Measurements from ENCODE around the gene FNDC5.

Gene FNDC5

DNA sequence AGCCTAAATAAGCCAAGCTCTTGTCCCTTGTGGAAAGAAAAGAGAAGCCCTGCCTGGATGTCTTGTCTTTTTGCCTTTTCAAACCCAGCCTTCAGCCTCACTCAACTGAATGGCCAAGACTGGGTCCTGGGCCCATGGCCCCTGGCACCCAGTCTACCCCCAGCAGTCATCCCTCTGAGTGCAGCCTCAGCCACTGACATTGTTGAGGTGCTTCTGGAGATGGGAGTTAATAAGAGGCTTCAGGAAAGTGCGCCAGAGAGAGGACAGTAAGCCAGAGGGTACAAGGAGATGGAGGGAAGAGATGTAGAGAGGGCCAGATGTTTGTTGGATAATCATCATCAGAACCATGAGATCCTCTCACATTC is 6.8 kb downstream of the FNDC5 start:
- no peak for DNase-seq

DNA sequence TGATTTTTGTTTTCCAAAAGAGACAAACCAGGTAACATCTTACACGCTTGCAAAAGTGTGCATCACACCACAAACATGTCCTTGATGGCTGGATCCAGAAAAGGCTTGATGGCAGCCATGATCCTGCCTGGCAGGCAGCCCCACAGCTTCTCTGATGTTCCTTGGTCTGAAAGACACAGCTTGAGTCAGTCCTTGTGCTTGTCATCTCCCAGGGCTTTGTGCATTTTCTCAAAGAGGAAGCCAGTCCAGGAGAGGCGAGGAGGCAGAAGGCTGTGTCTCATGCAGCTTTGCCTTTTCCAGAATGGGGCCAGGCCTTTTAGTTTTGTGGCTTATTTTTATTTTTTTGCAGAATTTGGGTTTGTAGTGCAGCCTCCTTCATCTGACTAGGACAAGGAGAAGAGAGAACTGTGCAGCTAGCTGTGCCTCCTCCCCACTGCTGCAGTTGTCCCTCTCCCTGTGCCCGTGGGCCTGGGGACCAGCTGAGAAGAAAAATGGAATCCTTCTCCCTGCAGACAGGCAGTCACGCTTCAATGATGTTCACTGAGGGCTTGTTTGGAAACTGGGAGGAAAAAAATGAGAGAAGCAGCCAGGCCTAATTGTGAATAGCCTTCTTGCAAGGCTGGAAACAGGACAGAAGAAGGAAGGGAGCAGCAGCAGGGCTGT is 7.4 kb downstream of the FNDC5 start:
- DNase-seq, result no peak

DNA sequence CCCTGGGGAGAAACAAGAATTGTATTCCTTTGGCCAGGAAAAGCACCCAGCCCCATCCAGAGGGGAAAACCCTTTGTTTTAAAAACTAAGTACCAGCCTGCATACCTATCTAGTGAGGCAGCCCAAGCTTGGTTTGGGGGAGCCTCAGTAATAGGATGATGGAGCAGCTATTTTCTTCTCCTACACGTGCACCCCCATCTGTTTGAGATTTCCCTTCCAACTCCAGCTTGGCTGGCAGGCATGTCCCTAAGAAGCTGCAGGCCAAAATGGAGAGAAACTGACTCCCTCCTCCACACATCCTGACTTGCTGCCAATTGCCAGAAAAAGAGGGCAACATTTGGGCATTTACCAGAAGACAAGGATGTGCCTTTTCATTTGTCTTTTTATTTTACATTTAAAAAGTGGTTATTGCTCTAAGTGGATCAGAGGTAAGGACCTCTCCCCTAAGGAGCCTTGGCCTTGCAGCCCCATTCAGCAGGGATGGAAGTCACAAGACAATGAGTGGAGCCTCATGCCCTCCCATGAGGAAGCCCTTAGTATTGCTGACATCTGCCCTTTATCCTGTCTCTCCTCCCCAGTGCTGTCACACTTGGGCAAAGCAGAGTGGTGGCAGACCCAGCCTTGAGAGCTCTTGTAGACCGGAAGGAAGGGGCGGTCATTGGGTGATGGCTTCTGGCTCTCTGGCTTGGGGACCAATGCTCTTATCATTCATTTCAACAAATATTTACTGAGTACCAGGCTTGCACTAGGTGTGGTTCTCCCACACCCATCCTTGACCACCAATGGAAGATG is 8.6 kb downstream of the FNDC5 start:
- DNase-seq, result no peak

DNA sequence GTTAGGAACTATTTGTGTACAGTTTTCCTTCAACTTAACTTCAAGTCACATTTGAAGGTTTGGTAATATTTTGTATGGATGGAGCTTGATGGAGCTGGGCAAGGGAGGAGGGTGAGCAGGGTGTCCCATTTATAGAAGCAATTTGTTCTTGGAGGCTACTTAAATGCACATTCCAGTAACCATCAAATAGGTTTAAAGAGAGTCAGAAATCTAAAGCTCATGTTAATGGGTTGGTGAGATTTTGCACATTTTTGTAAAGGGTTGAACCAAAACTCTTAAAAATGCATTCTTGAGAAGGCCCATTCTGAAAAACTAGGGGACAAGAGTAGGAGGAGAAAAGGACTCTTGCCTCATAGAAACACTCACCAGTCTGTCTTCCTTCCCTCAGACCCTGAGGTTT is 10.1 kb downstream of the FNDC5 start:
- no peak for DNase-seq

DNA sequence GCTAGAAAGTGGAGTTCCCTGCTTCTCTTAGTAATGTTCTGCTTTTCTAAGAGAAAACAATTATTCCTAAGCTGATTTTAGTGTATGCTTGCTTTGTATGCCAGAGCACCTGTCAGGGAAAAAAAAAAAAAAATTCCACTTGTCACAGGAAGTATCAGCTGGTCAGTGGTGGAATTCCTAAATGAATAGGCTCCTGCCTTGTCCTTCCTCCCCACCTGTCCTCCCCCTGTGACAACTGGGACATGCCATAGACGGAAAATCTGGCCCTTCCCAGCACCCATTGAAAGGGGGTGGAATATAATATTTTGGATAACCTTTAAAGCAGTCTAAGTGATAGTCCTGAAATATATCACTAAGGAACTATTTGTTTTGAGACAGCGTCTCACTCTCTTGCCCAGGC is 10.8 kb downstream of the FNDC5 start:
- DNase-seq, result no peak

DNA sequence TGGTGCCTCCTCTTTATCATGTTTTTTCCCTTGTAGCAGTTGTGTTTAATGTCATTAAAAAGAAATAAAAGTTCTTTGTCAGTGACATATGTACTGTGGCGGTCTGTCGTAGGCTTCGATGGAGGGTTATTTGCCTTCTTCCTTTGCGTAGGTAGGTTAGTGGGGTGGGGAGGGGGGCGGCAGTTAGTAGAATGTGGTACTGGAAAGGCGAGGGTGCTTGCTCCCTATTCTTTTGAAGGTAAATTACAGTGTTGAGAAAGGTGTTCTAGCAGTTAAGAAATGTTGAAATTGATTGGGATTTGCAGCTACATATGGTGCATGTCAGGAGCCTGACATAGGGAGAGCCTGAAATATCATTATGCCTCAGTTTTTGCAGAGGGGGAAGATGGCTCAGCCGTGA is 11.9 kb downstream of the FNDC5 start:
- no peak for DNase-seq

DNA sequence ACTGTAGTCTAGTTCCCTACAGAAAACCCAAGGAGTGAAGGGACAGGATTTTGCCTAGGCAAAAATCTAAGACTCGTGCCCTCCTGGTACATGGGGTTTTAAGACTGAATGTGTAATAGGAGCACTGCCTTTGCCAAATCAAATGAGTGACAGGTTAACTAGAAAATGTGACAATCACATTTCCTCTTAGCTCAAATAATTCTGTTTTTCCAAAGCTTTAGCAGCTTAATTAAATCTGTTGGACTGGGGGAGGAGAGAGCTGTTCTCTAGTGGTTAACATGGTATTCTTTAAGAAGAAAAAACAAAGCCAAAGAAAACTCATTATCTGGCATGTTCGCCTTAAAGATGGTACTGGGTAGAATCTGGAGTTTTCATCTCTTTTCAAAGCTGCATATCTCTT is 12.6 kb downstream of the FNDC5 start:
- no peak for DNase-seq

DNA sequence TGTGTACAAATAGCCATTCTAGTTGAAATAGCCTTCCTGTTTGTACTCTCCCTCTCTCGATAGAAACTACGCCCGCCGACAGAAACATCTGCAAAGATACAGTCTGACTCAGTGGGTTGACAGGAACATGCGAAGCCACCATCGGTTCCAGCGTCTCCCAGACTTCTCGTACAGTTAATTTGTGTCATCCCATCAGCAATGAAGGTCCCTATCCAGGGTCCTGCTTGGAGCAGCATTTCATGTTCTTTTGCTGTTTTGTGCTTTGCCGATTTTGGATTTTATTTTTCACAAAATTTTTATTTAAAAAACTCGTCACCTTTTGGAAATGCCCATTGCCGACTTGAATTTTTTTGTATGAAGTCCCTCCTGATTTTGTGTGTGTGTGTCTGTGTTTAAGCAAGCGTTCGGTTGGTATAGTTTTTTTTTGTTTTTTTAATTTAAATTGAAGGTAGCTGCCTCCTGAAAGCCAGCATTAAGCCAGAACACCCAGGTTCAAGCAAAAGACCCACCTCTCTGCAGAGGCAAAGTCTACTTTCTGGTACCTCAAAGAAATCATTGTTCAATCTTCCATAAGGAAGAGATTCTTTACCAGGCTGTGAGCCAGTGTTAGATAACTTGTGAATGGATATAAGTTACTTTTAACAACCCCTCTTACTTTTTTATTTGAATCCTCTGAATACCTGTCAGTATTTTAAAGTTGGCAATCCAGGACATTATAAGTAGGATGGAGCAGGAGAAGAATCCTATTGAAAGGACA is 14.7 kb downstream of the FNDC5 start:
- no peak for DNase-seq

DNA sequence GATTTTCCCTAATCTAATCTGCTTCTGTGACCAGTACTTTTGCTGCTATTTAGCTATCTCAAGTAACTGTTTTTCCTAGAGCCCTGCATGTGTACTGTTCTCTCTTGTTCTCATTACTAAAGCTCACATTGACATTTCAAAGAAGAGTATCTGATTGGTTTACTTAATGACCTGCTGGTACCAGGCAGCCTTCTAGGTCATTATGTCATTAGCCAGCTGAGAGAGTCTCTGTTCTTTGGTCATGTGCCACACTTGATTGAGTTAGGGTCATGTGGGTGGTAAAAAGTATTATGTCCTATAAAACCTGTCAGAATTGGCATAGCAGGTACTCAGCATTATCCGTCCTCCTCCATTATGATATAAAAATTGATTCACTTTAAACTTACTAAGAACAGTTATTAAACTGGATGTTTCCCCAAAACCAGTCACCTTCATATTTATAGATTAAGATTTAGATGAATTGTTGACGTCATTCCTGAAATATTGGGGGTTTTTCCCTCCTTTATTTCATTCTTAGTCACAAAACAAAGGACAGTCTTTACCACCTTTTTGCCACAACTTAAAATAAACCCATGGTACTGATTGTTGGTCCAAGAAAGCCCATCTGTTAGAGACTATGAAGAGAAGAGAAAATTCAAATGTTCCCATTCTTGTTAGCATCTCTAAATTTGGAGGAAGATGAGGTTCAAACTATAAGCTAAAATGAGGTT is 22.2 kb downstream of the FNDC5 start:
- no peak for DNase-seq

DNA sequence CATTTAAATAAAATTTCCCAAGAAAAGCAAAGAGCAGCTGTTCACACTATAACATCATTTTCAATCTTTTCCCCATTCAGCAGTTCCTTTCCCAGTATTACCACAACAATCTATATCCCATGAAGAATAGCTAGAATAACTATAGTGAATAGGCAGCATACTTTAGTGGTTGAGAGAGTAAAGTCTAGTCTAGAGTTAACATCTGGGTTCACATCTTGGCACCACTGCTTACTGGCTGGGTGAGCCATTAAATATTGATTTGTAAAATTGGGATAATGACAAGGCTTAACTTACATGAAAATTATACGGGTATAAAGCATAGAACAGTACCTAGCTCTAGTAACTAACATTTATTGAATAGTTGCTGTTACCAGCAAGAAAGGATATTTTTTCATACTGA is 38.8 kb downstream of the FNDC5 start:
- DNase-seq, result no peak

DNA sequence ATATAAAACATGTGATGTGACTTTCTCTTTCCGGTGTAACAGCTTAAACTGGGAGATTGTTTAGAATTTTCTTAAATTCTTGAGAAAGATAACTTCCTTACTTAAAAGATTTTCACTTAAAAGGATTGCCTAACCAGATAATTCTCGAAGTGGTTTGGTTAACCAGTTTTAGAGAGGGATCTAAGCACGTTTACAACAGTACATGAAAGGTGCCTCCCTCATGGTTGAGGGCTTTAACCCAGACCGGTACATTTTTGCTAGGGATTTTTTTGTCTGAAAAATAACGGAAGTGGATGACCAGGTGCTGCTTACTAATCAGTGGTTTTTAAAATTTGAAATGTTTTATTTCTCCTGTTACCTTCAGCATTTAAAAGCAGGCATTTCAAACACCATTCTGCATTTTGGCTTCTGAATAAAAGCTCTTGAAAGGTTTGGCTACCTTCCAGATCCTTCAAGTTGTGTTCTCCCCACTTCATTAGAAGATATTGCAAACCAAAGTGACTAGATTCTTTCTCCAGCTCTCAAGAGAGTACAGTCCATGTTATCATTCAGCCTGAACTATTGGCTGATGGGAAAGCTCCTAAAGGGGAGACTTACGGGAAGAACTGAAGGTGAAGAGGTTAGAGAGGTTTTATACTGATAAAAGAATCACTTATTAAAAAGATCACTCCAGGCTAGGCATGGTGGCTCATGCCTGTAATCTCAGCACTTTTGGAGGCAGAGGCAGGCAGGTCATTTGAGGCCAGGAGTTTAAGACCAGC is 40.4 kb downstream of the FNDC5 start:
- DNase-seq, result no peak

DNA sequence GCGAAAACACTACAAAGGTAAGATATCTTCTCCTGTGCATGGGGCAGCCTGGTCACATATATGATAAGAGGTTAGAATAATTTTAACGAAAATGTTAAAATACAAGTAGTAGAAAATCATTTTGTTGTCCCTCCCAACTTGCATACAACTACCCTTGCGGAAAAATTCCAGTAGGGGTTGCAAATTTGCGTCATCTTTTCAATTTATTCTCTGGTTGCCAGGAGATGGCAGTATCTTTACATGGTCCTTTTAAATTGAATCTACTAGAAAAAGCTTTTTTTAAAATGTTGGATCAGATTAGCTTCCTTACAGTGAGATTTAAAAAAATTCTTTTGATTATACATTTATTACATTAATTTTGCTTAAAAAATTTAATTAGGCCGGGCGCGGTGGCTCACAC is 42.4 kb downstream of the FNDC5 start:
- DNase-seq, result peak in 1 of 2 experiments; percentile 5

DNA sequence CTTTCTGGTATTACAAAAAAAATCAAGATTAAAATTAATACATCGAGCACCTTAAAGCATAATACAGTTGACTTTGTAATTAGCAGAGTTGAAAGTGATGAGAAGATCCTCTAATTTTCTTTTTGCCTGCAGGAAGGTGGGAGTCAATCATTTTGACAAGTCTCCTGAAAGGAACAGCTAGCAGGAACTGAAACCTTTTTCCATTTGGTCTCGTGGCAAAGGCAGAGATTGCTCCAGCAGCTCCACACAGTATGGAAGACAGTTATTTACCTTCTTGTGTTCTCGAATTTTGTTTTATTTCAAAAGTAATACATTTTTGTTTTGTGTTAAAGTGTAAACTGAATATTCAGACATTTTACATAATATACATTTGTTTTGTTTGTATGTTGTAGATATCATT is 45.5 kb downstream of the FNDC5 start:
- no peak for DNase-seq

DNA sequence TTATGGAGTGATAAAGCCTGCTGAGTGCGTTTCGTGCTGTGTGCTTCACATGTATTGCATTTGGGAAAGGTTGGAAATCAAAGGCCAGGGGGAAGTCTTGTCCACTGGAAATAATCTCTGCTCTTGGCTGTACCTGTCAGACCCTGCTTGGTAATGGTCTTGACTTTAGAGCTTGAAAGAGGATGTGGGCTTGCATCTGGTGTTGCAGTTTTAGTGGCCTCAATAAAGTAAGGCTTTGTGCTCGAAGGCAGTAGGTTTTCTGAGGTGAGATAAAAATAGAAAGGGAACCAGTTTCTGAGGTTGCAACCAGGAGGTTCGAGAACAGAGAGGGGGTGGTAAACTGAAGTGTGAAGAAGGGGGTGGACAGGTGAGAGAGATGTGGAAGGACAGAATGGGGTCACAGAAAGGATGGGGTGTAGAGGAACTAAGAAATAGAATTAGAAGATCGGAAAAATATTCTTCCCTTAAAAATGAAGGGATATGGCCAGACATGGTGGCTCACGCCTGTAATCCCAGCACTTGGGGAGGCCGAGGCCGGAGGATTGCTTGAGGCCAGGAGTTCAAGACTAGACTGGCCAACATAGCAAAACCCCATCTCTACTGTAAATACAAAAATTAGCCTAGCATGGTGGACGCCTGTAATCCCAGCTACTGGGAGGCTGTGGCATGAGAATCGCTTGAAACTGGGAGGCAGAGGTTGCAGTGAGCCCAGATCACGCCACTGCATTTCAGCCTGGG is 51.7 kb downstream of the FNDC5 start:
- no peak for DNase-seq

DNA sequence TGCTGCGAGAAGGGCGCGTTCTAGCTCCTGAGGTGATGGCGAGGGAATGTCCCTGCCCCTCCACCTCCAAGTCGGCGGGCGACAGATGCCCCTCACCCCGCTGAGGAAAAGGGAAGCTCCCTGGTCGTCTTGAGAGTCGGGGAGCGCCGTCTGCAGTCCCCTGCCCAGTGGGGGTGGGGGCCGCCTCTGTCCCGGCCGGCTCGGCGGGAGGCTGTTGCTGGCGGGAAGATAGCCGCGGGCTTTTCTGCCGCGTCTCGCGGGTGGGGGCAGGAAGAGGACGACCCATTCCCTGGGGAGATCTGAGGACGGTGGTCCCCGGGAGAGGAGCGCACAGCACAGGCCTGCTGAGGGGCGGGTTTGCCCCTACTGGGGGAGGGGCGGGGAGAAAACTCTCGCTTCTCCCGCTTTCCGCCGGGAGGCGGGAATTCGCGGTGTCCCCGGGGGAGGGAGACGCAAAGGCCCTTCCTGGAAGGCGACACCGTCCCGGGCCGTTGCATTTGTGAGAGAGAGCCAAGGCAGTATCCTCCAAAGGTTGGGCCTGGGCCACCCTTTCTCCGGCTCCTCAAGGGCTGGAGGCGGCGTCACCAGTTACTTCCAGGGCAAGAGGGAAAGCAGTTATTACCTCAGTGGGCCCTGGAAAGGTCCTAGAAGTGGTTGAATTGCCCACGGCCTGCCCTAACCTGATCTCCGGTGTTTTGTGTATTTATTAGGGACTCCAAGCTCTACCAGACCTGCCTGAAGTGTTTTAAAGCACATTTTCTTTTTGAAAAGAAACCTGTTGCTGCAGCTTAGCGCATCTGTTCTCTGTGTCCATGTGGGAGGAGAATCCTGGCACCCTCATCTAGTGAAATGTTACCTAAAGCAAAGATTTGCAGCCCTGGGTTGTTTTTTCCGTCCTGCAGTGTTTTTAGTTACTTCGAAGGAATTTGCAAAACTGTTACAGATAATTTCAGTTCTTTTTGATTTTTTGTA is 52.6 kb downstream of the FNDC5 start:
- DNase-seq, result peak in 1 of 2 experiments; percentile 57

DNA sequence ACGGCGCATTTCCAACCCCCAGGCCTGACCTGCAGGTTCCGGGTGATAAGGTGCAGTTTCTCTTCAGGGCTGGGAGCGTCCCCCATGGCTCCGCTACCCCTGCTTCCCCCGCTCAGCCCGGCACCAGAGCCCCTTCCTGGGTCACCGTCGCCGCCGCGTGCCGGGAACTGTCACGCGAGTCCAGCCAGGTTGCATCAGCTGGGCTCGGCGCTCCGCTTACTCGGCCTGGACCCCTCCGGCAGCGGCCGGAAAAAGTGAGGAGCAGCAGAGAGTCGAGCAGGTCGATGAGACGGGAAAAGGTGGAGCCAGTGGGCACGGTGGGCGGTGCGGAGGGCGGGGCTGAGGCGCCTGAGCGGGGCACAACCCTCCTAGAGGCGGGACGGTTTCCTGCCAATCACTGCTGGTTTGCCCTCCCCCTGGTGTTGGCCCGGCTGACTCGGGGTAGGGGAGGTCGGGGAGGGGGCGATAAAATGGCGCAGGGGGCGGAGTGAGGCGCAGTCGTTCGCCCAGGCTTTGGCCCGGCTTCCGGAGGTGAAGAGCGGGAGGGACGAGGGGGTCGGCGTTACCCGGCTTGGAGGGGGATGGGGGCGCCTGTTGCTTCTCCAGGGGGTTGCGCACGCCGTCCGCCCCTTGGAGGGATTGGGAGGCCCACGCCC is 53.4 kb downstream of the FNDC5 start, which contains the start of the genes S100PBP and YARS1:
Gene S100PBP (plus strand): TSS at position 495 of the 656 bp plus-strand sequence. CDS start 8,447 bp downstream, outside the sequence.
Gene YARS1 (minus strand): TSS at position 200 of the 656 bp plus-strand sequence. CDS start 114 bp downstream, at position 86.
- DNase-seq, result peak; percentile 81 to 95

DNA sequence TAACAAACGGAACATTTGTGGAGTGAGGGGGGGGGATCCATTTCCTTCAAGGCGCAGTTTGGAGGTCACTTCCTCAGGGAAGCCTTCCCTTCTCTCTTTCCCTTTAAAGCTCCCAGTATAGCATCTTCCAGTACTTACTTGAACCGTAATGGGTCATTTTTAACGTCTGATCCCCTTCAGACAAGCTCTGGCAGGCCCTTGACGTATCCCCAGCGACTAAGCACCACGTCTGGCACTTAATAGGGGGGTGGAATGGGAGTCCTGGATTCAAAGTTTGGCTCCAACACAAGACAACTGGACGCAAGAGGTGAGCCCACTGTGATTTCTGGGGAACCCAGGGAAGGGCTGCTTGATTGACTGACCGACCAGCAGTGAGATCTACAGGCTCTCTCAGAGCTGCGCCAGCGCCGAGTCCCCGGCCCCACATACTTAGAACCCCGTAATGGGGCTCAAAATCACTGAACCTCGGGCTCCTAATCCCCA is 54.0 kb downstream of the FNDC5 start:
- DNase-seq, result peak in 1 of 2 experiments; percentile 24

DNA sequence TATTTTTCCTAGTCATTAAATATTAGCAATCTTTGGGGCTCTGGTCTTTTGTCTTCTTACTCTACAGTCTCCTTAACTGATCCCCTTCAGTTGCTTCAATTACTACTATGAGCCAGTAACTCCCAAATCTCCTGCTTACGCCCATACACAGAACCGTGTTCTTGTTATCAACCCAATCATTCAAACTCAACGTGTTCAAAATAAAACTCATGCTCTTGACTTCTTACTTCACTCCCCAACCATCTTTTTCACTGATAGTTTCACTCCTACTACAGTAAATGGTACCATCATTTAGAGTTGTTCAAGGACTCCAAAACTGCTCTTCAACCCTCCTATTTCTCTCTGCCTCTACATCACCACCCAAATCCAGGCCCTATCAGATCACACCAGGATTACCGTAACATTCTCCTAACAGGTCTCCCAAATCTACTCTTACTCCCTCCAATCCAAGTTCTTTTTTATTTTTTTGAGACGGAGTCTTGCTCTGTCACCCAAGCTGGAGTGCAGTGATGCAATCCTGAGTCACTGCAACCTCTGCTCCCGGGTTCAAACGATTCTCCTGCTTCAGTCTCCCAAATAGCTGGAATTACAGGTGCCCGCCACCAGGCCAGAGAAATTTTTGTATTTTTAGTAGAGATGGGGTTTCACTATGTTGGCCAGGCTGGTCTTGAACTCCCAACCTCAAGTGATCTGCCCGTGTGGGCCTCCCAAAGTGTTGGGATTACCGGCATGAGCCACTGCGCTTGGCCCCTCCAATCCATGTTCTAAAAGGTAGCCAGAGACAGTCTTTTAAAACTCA is 56.6 kb downstream of the FNDC5 start:
- no peak for DNase-seq

Measured in SW 1271 (cell line).